Tibial nerve (tissue), 4 donors: ENCODE results near the gene CCDC18. TPM values are rescaled to one million over a fixed set of nuclear protein-coding genes. Genes with fewer than 3 reads are reported as not detected.
"Not testable (repeated sequence)": the region's sequence is repeated elsewhere in the genome, so short reads cannot be mapped to it uniquely, and the experiment has no call there.

Source experiments
- DNase-seq, 2 donors: peaks; one replicate each; pipeline ENCODE4 v3.0.0-alpha.2; 2019; ENCODE audit warnings: low spot score in 2 of 2
- H3K27ac ChIP-seq, 4 donors: fragments of 200-600 bp; sonication (generic) in 3 of 4; one replicate each; pipeline ENCODE4 v1.5.1; 2017 to 2019; ENCODE audit warnings: mild to moderate bottlenecking in 1 of 4
- H3K27me3 ChIP-seq, 2 donors: fragments of 200-600 bp; sonication (generic) in 1 of 2; one replicate each; pipeline versions ENCODE4 v1.5.1 to v1.6.0; 2017 to 2019
- H3K36me3 ChIP-seq, 3 donors: fragments of 200-600 bp; sonication (generic); one replicate each; pipeline ENCODE4 v1.5.1; 2018 to 2019
- H3K4me1 ChIP-seq, 4 donors: fragments of 200-600 bp; sonication (generic) in 3 of 4; one replicate each; pipeline ENCODE4 v1.5.1; 2017 to 2019
- H3K4me3 ChIP-seq, 4 donors: fragments of 200-600 bp; sonication (generic) in 3 of 4; one replicate each; pipeline ENCODE4 v1.5.1; 2017 to 2019; ENCODE audit warnings: mild to moderate bottlenecking in 1 of 4, moderate library complexity in 1 of 4
- H3K9me3 ChIP-seq, 4 donors: fragments of 200-600 bp; sonication (generic) in 3 of 4; one replicate each; pipeline ENCODE4 v1.5.1; 2017 to 2019
- EP300 ChIP-seq, 2 donors: sonication (generic); formaldehyde crosslinking; IDR thresholded peaks; one replicate each; pipeline ENCODE4 v1.6.1; 2017; ENCODE audit warnings: antibody characterized with exemption in 2 of 2, mild to moderate bottlenecking in 1 of 2
- POLR2A ChIP-seq, 2 donors: fragments of 450-650 bp; IDR thresholded peaks; one replicate each; pipeline ENCODE4 v1.6.1; 2017; ENCODE audit warnings: antibody characterized with exemption in 2 of 2, mild to moderate bottlenecking in 2 of 2, moderate library complexity in 2 of 2
- WGBS, 2 donors: methylation state at CpG; one replicate each; pipeline ENCODE4 v1.1.5; 2018; 5-methylcytosine and 5-hydroxymethylcytosine counted together
- total RNA-seq, 4 donors: library from RNA; depleted of rRNA; stranded (reverse); fragments of >200 nt; gene quantifications; one replicate each; pipeline ENCODE4 v1.1.0, GENCODE V29; 2016
- TF ChIP-seq, protein P1 (sequence below), 5 experiments: fragments of 200-600 bp in 3 of 5; fragments of 450-650 bp in 2 of 5; sonication (generic) in 3 of 5; IDR thresholded peaks; one replicate each; pipeline ENCODE4 v1.5.1; 2016 to 2019; ENCODE audit warnings: antibody characterized with exemption in 5 of 5, mild to moderate bottlenecking in 3 of 5, moderate library complexity in 2 of 5

CCDC18 gene
- total RNA-seq, 4 donors from 2014 or later, result 2.2 to 16.0 (median 8.7) TPM

DNA sequence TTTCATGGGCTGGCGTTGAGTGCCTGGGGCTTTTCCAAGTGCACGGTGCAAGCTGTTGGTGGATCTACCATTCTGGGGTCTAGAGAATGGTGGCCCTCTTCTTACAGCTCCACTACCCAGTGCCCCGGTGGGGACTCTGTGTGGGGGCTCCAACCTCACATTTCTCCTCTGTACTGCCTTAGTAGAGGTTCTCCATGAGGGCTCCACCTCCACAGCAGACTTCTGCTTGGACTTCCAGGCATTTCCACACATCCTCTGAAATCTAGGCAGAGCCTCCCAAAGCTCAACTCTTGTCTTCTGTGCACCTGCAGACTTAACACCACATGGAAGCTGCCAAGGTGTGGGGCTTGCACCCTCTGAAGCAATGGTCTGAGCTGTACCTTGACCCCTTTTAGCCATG is 82.1 kb downstream of the CCDC18 start:
- Histone ChIP-seq H3K36me3 (peaks cover 0 to 31% (median 5%) of the 10 kb centered on the region in 3 donors), H3K4me3 (no peak overlapping the region), H3K9me3 (peaks cover 0 to 9% (median 1%) of the 10 kb centered on the region in 4 donors), H3K27me3 (no peaks in the 10 kb centered on the region), H3K27ac (no peak overlapping the region), H3K4me1 (no peaks in the 10 kb centered on the region)
- TF ChIP-seq POLR2A (IDR thresholded peaks at IDR 0.05) (no peak), EP300 (IDR thresholded peaks at IDR 0.05) (no peak)
- TF ChIP-seq, protein P1, sequence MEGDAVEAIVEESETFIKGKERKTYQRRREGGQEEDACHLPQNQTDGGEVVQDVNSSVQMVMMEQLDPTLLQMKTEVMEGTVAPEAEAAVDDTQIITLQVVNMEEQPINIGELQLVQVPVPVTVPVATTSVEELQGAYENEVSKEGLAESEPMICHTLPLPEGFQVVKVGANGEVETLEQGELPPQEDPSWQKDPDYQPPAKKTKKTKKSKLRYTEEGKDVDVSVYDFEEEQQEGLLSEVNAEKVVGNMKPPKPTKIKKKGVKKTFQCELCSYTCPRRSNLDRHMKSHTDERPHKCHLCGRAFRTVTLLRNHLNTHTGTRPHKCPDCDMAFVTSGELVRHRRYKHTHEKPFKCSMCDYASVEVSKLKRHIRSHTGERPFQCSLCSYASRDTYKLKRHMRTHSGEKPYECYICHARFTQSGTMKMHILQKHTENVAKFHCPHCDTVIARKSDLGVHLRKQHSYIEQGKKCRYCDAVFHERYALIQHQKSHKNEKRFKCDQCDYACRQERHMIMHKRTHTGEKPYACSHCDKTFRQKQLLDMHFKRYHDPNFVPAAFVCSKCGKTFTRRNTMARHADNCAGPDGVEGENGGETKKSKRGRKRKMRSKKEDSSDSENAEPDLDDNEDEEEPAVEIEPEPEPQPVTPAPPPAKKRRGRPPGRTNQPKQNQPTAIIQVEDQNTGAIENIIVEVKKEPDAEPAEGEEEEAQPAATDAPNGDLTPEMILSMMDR (IDR thresholded peaks at IDR 0.05), result no peak
- no peak for DNase-seq
- WGBS, 2 donors, result 95 to 100% methylated on average over 2 to 3 of the region's 3 CpGs

DNA sequence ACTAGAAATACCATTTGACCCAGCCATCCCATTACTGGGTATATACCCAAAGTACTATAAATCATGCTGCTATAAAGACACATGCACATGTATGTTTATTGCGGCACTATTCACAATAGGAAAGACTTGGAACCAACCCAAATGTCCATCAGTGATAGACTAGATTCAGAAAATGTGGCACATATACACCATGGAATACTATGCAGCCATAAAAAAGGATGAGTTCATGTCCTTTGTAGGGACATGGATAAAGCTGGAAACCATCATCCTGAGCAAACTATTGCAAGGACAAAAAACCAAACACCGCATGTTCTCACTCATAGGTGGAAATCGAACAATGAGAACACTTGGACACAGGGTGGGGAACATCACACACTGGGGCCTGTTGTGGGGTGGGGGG is 88.4 kb downstream of the CCDC18 start:
- H3K4me3 ChIP-seq, H3K27ac ChIP-seq, H3K9me3 ChIP-seq, H3K27me3 ChIP-seq, DNase-seq, H3K4me1 ChIP-seq: not testable (repeated sequence)
- peaks cover 0 to 25% (median 0%) of the 10 kb centered on the region in 3 donors for H3K36me3 ChIP-seq
- WGBS, 2 donors, result 98 to 100% methylated on average over 3 of the region's 3 CpGs

DNA sequence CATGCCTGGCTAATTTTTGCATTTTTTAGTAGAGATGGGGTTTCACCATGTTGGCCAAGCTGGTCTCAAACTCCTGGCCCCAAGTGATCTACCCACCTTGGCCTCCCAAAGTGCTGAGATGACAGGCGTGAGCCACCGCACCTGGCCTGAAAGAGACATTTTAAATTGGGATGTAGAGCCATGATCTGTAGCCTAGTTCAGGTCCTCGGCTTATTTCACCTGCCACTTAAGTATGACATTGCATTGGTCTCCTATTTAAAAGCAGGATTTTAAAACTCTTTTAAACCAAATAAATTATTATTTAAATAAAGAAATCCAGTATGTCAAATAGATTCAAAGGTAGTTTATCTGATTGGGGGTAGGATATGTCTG is 94.7 kb downstream of the CCDC18 start:
- 96 to 100% methylated on average over 3 of the region's 3 CpGs for WGBS, 2 donors

GRCh38 chr1:93275634-93276295 is 95.2 kb downstream of the CCDC18 start:
- 86 to 88% methylated on average over 5 of the region's 5 CpGs for WGBS, 2 donors
- no peaks in the 10 kb centered on the region for H3K27me3 ChIP-seq
- H3K4me1 ChIP-seq, result no peaks in the 10 kb centered on the region
- no peak for DNase-seq
- TF ChIP-seq, protein P1 (IDR thresholded peaks at IDR 0.05), result no peak
- no peak for TF ChIP-seq EP300 (IDR thresholded peaks at IDR 0.05)
- no peak for TF ChIP-seq POLR2A (IDR thresholded peaks at IDR 0.05)
- H3K9me3 ChIP-seq, result peaks cover 0 to 7% (median 0%) of the 10 kb centered on the region in 4 donors
- peaks cover 0 to 43% (median 4%) of the 10 kb centered on the region in 3 donors for H3K36me3 ChIP-seq
- H3K4me3 ChIP-seq, result no peak overlapping the region
- no peak overlapping the region for H3K27ac ChIP-seq

More for the DNA sequence above, 94.7 kb downstream of the CCDC18 start:
- not testable (repeated sequence) for H3K4me1 ChIP-seq, H3K27ac ChIP-seq, H3K9me3 ChIP-seq, H3K4me3 ChIP-seq, H3K27me3 ChIP-seq, DNase-seq
- H3K36me3 ChIP-seq, result peaks cover 0 to 37% (median 4%) of the 10 kb centered on the region in 3 donors

DNA sequence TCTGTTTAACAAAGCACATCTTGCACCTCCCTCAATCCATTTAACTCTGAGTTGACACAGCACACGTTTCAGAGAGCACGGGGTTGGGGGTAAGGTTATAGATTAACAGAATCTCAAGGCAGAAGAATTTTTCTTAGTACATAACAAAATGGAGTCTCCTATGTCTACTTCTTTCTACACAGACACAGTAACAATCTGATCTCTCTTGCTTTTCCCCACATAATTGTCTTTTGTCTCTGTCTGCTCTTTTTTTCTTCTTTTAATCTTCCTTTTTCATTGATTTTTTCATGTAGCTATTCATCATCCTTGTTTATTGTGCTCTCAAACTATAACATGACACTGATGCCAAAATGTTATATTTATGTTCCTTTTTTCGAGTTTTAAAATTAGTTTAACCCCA is 97.0 kb downstream of the CCDC18 start:
- 34 to 43% methylated on average over 3 of the region's 3 CpGs for WGBS, 2 donors
- H3K9me3 ChIP-seq, H3K27me3 ChIP-seq, H3K4me3 ChIP-seq, H3K4me1 ChIP-seq, H3K27ac ChIP-seq, DNase-seq: not testable (repeated sequence)
- peaks cover 0 to 49% (median 4%) of the 10 kb centered on the region in 3 donors for H3K36me3 ChIP-seq

- WGBS, 2 donors, result 96 to 97% methylated on average over 1 of the region's 1 CpG
- H3K27me3 ChIP-seq, result no peaks in the 10 kb centered on the region
- H3K4me1 ChIP-seq, result no peaks in the 10 kb centered on the region
- H3K9me3 ChIP-seq, result peaks cover 0 to 7% (median 0%) of the 10 kb centered on the region in 4 donors
- DNase-seq, result no peak
- no peak overlapping the region for H3K4me3 ChIP-seq
- no peak overlapping the region for H3K27ac ChIP-seq
- peaks cover 0 to 75% (median 0%) of the 10 kb centered on the region in 3 donors for H3K36me3 ChIP-seq
- TF ChIP-seq EP300 (IDR thresholded peaks at IDR 0.05), result no peak
- TF ChIP-seq POLR2A (IDR thresholded peaks at IDR 0.05), result no peak
- TF ChIP-seq, protein P1 (IDR thresholded peaks at IDR 0.05), result no peak
Observed at GRCh38 chr1:93283496-93283895, 103.0 kb downstream of the CCDC18 start.
